Liver (tissue), 9 donors: ENCODE results near the gene TCEA2. TPM values are rescaled to one million over a fixed set of nuclear protein-coding genes. Genes with fewer than 3 reads are reported as not detected.

Source experiments
- DNase-seq: peaks from one replicate; pipeline ENCODE4 v3.0.0-alpha.2; 2017; ENCODE audit warnings: low spot score
- H3K27ac ChIP-seq, 2 donors: one replicate each; pipeline ENCODE4 v1.7.0; 2013; ENCODE audit warnings: inconsistent platforms in 2 of 2, low read length in 2 of 2, control low read depth in 1 of 2, low read depth in 1 of 2, mild to moderate bottlenecking in 1 of 2
- H3K27me3 ChIP-seq, 4 donors: one replicate each; pipeline versions ENCODE4 v1.6.1 to v1.7.0; 2013; ENCODE audit warnings: low read length in 3 of 4, inconsistent platforms in 1 of 4, mild to moderate bottlenecking in 1 of 4, moderate library complexity in 1 of 4; ENCODE audit not compliant: control insufficient read depth in 4 of 4, insufficient read depth in 4 of 4
- H3K36me3 ChIP-seq, 4 donors: one replicate each; pipeline versions ENCODE4 v1.6.1 to v1.7.0; 2013; ENCODE audit warnings: low read length in 3 of 4, mild to moderate bottlenecking in 3 of 4, low read depth in 1 of 4, moderate library complexity in 1 of 4; ENCODE audit not compliant: control insufficient read depth in 4 of 4, insufficient read depth in 3 of 4
- H3K4me1 ChIP-seq, 4 donors: one replicate each; pipeline versions ENCODE4 v1.6.1 to v1.7.0; 2013; ENCODE audit warnings: low read length in 3 of 4, mild to moderate bottlenecking in 3 of 4, moderate library complexity in 1 of 4; ENCODE audit not compliant: control insufficient read depth in 4 of 4, insufficient read depth in 4 of 4
- H3K4me3 ChIP-seq, 3 donors: one replicate each; pipeline versions ENCODE4 v1.6.1 to v1.7.0; 2013; ENCODE audit warnings: low read length in 3 of 3, control low read depth in 1 of 3, low read depth in 1 of 3, mild to moderate bottlenecking in 1 of 3
- H3K9ac ChIP-seq, 2 donors: one replicate each; pipeline ENCODE4 v1.7.0; 2013; ENCODE audit warnings: low read length in 2 of 2, mild to moderate bottlenecking in 2 of 2, moderate library complexity in 2 of 2, control low read depth in 1 of 2, low read depth in 1 of 2
- H3K9me3 ChIP-seq, 4 donors: one replicate each; pipeline versions ENCODE4 v1.6.1 to v1.7.0; 2013; ENCODE audit warnings: low read length in 3 of 4; ENCODE audit not compliant: control insufficient read depth in 4 of 4
- ATF3 ChIP-seq: IDR thresholded peaks from 2 replicates; pipeline ENCODE4 v1.6.1; 2016; ENCODE audit warnings: antibody characterized with exemption
- CTCF ChIP-seq: fragments of 150-350 bp; IDR thresholded peaks from 2 replicates; pipeline ENCODE4 v1.5.1; 2017; ENCODE audit warnings: improper control_type of control experiment, low read depth, low read length; ENCODE audit not compliant: missing input control
- EGR1 ChIP-seq, 2 donors: IDR thresholded peaks; 2 replicates each; pipeline ENCODE4 v1.6.1; 2016 to 2018; ENCODE audit warnings: antibody characterized with exemption in 2 of 2, low read depth in 2 of 2
- FOXA1 ChIP-seq: IDR thresholded peaks from 2 replicates; pipeline ENCODE4 v1.6.1; 2016; ENCODE audit warnings: antibody characterized with exemption
- FOXA2 ChIP-seq: IDR thresholded peaks from 2 replicates; pipeline ENCODE4 v1.6.1; 2016; ENCODE audit warnings: antibody characterized with exemption
- GABPA ChIP-seq, 2 donors: IDR thresholded peaks in 1 of 2; conservative IDR thresholded peaks in 1 of 2; 2 replicates each; pipeline ENCODE4 v1.6.1; 2016; ENCODE audit warnings: antibody characterized with exemption in 2 of 2, mild to moderate bottlenecking in 1 of 2, moderate library complexity in 1 of 2
- HNF4A ChIP-seq, 2 donors: conservative IDR thresholded peaks; 2 replicates each; pipeline ENCODE4 v1.6.1; 2016; ENCODE audit warnings: antibody characterized with exemption in 2 of 2, mild to moderate bottlenecking in 2 of 2
- HNF4G ChIP-seq: IDR thresholded peaks from 2 replicates; pipeline ENCODE4 v1.6.1; 2016; ENCODE audit warnings: antibody characterized with exemption
- JUND ChIP-seq, 2 donors: IDR thresholded peaks; 2 replicates each; pipeline ENCODE4 v1.6.1; 2016; ENCODE audit warnings: antibody characterized with exemption in 2 of 2
- MAX ChIP-seq: IDR thresholded peaks from 2 replicates; pipeline ENCODE4 v1.6.1; 2016; ENCODE audit warnings: antibody characterized with exemption
- NR2F2 ChIP-seq: IDR thresholded peaks from 2 replicates; pipeline ENCODE4 v1.6.1; 2016; ENCODE audit warnings: antibody characterized with exemption
- RAD21 ChIP-seq, 2 donors: IDR thresholded peaks; 2 replicates each; pipeline ENCODE4 v1.6.1; 2016; ENCODE audit warnings: antibody characterized with exemption in 2 of 2, mild to moderate bottlenecking in 2 of 2
- REST ChIP-seq: IDR thresholded peaks from 2 replicates; pipeline ENCODE4 v1.6.1; 2016; ENCODE audit warnings: antibody characterized with exemption, mild to moderate bottlenecking
- RXRA ChIP-seq, 2 donors: IDR thresholded peaks; 2 replicates each; pipeline ENCODE4 v1.6.1; 2017 to 2018; ENCODE audit warnings: antibody characterized with exemption in 2 of 2, mild to moderate bottlenecking in 1 of 2
- SP1 ChIP-seq: IDR thresholded peaks from 2 replicates; pipeline ENCODE4 v1.6.1; 2018; ENCODE audit warnings: antibody characterized with exemption, mild to moderate bottlenecking
- TAF1 ChIP-seq: conservative IDR thresholded peaks from 2 replicates; pipeline ENCODE4 v1.6.1; 2016; ENCODE audit warnings: antibody characterized with exemption, mild to moderate bottlenecking
- YY1 ChIP-seq: IDR thresholded peaks from 2 replicates; pipeline ENCODE4 v1.6.1; 2016; ENCODE audit warnings: antibody characterized with exemption, mild to moderate bottlenecking
- ZBTB33 ChIP-seq: IDR thresholded peaks from 2 replicates; pipeline ENCODE4 v1.6.1; 2016; ENCODE audit warnings: antibody characterized with exemption
- WGBS: extraction: QIAGEN DNeasy Blood & Tissue Kit; methylation state at CpG from one replicate; pipeline ENCODE4 v1.1.7; 2013; 5-methylcytosine and 5-hydroxymethylcytosine counted together
- polyA plus RNA-seq, 2 donors: library from polyadenylated mRNA; stranded (reverse) in 1 of 2; unstranded in 1 of 2; fragments of 200-250 nt in 1 of 2; fragments of >200 nt in 1 of 2; fragmentation: Nextera tagmentation in 1 of 2; extraction: Ambion mirVana in 1 of 2; gene quantifications; one replicate each; pipeline versions ENCODE4 v1.2.1 to v1.2.3, GENCODE V29; 2013 to 2015
- total RNA-seq, 2 donors: library from RNA; depleted of rRNA; stranded (reverse); fragments of >200 nt; gene quantifications; one replicate each; pipeline ENCODE4 v1.2.3, GENCODE V29; 2014
- donor health status: healthy.
- donor health status: healthy.
- donor health status: healthy.
- donor health status: healthy.
- donor health status: healthy.

TCEA2 gene
- total and polyA plus RNA-seq, 4 donors, result 4.6 to 22.6 (median 11.8) TPM

DNA sequence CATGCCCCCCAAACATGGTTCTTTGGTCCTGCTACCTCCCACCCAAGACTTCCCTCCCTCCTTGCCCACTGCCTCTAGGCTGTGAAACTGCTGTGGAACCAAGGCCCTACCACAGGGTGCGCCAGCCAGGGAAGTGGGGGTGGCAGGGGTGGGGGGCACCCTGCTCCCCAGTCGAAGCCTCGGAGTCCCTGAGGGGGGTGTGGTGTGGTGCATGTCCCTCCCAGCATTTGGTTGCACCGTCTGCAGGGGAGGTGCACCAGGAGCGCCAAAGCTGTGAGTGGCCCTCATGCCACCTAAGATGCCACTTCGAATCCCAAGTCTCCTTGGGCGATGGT, 14.5 kb downstream of the TCEA2 start (continued):
- TF ChIP-seq REST, result no peak
- TF ChIP-seq NR2F2, result no peak

DNA sequence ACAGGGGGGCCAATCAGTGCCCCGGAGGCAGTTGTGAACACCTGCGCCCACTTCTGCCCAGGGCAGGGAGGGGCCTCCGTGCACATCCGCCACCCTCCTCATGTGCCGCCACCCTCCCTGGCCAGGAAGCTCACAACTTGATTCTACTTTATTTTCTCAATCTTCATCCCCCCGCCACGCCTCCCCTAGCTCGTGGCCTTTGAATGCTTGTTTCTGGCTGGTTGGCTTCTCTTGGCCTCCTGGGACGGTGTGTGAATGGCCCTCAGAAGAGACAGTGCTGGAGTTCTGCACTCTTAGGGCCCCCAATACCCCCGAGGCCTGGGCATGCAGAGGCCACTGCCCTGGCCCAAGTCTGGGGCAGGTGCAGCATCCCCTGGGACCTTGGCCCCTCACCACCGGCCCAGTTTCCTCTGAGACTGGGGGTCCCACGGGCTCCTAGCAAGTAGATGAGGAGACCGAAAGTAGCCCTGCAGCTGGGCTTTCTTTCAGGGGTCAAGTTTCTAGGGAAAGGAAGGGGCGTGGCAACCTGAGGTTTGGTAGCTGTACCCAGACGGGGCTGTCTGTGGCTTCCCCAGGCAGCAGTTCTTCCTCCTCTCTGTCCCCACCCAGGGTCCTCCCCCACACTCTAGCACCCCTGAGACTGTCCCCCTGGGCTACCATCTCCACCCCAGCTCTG, 15.0 kb downstream of the TCEA2 start:
- WGBS, result 70% methylated on average over 15 of the region's 15 CpGs
- Histone ChIP-seq H3K27ac (peak overlapping the region; percentile 58 to 63), H3K36me3 (peaks cover 0 to 4% (median 0%) of the 10 kb centered on the region in 4 donors), H3K27me3 (no peaks in the 10 kb centered on the region), H3K4me1 (peaks cover 7 to 25% (median 10%) of the 10 kb centered on the region in 4 donors), H3K9ac (peak overlapping the region in 1 of 2 donors; percentile 25), H3K9me3 (no peaks in the 10 kb centered on the region), H3K4me3 (peak overlapping the region; percentile 6 to 61 (median 15))
- TF ChIP-seq CTCF (no peak), GABPA (IDR thresholded peaks at IDR 0.05 in 1 of 2, conservative IDR thresholded peaks at IDR 0.05 in 1 of 2) (no peak), ZBTB33 (no peak), ATF3 (no peak), HNF4A (conservative IDR thresholded peaks at IDR 0.05) (no peak), MAX (no peak), REST (no peak), JUND (IDR thresholded peaks at IDR 0.05) (no peak), TAF1 (no peak), RAD21 (IDR thresholded peaks at IDR 0.05) (no peak), NR2F2 (no peak), FOXA2 (no peak), HNF4G (no peak), SP1 (no peak), FOXA1 (no peak), RXRA (IDR thresholded peaks at IDR 0.05) (no peak), YY1 (no peak), EGR1 (IDR thresholded peaks at IDR 0.05; ENCODE audit: low read depth in 2 of 2) (no peak)
- no peak for DNase-seq
